IMR-90 (cell line): ENCODE measurements around the gene ZNF396. TPM values are rescaled to one million over a fixed set of nuclear protein-coding genes. Genes with fewer than 3 reads are reported as not detected.

Experiments used
- ATAC-seq: fragments of 200-7000 bp; cut with Tn5 transposase; 2 replicates; pipeline ENCODE4 v1.9.1; 2020; ENCODE audit warnings: low read depth, mild to moderate bottlenecking, moderate library complexity
- BruUV-seq: library from RNA; stranded (reverse); fragments of 400-500 nt; replicated peaks from 2 replicates; lab custom pipeline; 2021; lab: Mats Ljungman, UMichigan
- CTCF ChIA-PET: fragments of 300-600 bp; formaldehyde crosslinking; extraction: SDS; loops from one replicate; lab custom pipeline; 2021; ENCODE audit warnings: antibody characterized with exemption; lab: Yijun Ruan, JAX
- POLR2A ChIA-PET: fragments of 300-600 bp; sonication (Branson Sonifier 250); formaldehyde crosslinking; loops from one replicate; lab custom pipeline; 2022; ENCODE audit warnings: antibody characterized with exemption; ENCODE audit not compliant: unreplicated experiment; lab: Charles Lee
- DNase-seq: peaks from one replicate; pipeline ENCODE4 v3.0.0; 2013
- H2AFZ ChIP-seq: replicated peaks from 2 replicates; pipeline ENCODE3; 2013; ENCODE audit warnings: low read length, mild to moderate bottlenecking; ENCODE audit not compliant: poor library complexity
- H2AK5ac ChIP-seq: 2 replicates; pipeline ENCODE4 v1.6.1; 2013; ENCODE audit warnings: low read depth, low read length, inconsistent platforms
- H2AK9ac ChIP-seq: replicated peaks from 2 replicates; pipeline ENCODE3; 2013; ENCODE audit warnings: mild to moderate bottlenecking, low read depth, low read length, moderate library complexity; ENCODE audit not compliant: poor library complexity
- H2BK120ac ChIP-seq: 2 replicates; pipeline ENCODE4 v1.6.1; 2013; ENCODE audit warnings: low read depth, low read length, inconsistent platforms
- H2BK15ac ChIP-seq: 3 replicates; pipeline ENCODE4 v1.6.1; 2013; ENCODE audit warnings: low read depth, low read length, inconsistent platforms
- H2BK20ac ChIP-seq: 2 replicates; pipeline ENCODE4 v1.6.1; 2013; ENCODE audit warnings: low read depth, mild to moderate bottlenecking, inconsistent platforms, low read length, moderate library complexity
- H2BK5ac ChIP-seq: 2 replicates; pipeline ENCODE4 v1.6.1; 2013; ENCODE audit warnings: mild to moderate bottlenecking, low read depth, low read length, inconsistent platforms; ENCODE audit not compliant: poor library complexity, severe bottlenecking
- H3K14ac ChIP-seq: replicated peaks from 2 replicates; pipeline ENCODE4 v1.6.1; 2013; ENCODE audit warnings: low read depth, low read length, inconsistent platforms
- H3K18ac ChIP-seq: 2 replicates; pipeline ENCODE4 v1.6.1; 2013; ENCODE audit warnings: low read depth, low read length, control low read depth
- H3K23ac ChIP-seq: 2 replicates; pipeline ENCODE4 v1.6.1; 2013; ENCODE audit warnings: low read depth, low read length, inconsistent platforms
- H3K27ac ChIP-seq: 2 replicates; pipeline ENCODE4 v1.5.1; 2013; ENCODE audit warnings: mild to moderate bottlenecking, control low read depth, low read length; ENCODE audit not compliant: insufficient read depth
- H3K27me3 ChIP-seq: 2 replicates; pipeline ENCODE4 v1.6.1; 2013; ENCODE audit warnings: low read length; ENCODE audit not compliant: control insufficient read depth, insufficient read depth
- H3K36me3 ChIP-seq: 2 replicates; pipeline ENCODE4 v1.6.1; 2013; ENCODE audit warnings: low read length, mixed read lengths; ENCODE audit not compliant: control insufficient read depth, insufficient read depth
- H3K4ac ChIP-seq: 2 replicates; pipeline ENCODE4 v1.6.1; 2013; ENCODE audit warnings: low read depth, low read length, inconsistent platforms
- H3K4me1 ChIP-seq: 2 replicates; pipeline ENCODE4 v1.6.1; 2013; ENCODE audit warnings: low read length, mixed read lengths; ENCODE audit not compliant: control insufficient read depth, insufficient read depth
- H3K4me2 ChIP-seq: 2 replicates; pipeline ENCODE4 v1.6.1; 2013; ENCODE audit warnings: low read depth, mild to moderate bottlenecking, control low read depth, low read length, moderate library complexity
- H3K4me3 ChIP-seq: 2 replicates; pipeline ENCODE4 v1.5.1; 2013; ENCODE audit warnings: low read depth, mild to moderate bottlenecking, control low read depth, low read length, moderate library complexity; ENCODE audit not compliant: insufficient read depth
- H3K56ac ChIP-seq: 2 replicates; pipeline ENCODE4 v1.6.1; 2013; ENCODE audit warnings: low read length, inconsistent platforms; ENCODE audit not compliant: insufficient read depth; ENCODE audit errors: extremely low read depth
- H3K79me1 ChIP-seq, 2 experiments: 2 replicates each; pipeline ENCODE4 v1.6.1; 2013; ENCODE audit warnings: low read length in 2 of 2, inconsistent platforms in 1 of 2, low read depth in 1 of 2
- H3K9ac ChIP-seq: 2 replicates; pipeline ENCODE4 v1.6.1; 2013; ENCODE audit warnings: low read depth, low read length, control low read depth
- H3K9me1 ChIP-seq: 2 replicates; pipeline ENCODE4 v1.6.1; 2013; ENCODE audit warnings: low read length, inconsistent platforms; ENCODE audit not compliant: insufficient read depth
- H3K9me3 ChIP-seq: 2 replicates; pipeline ENCODE4 v1.6.1; 2013; ENCODE audit warnings: low read length; ENCODE audit not compliant: control insufficient read depth, insufficient read depth
- H4K20me1 ChIP-seq: 2 replicates; pipeline ENCODE4 v1.6.1; 2013; ENCODE audit warnings: low read length, inconsistent platforms; ENCODE audit not compliant: insufficient read depth
- H4K5ac ChIP-seq: 2 replicates; pipeline ENCODE4 v1.6.1; 2013; ENCODE audit warnings: mild to moderate bottlenecking, low read depth, low read length, control low read depth
- H4K8ac ChIP-seq, 2 experiments: 2 replicates each; pipeline ENCODE4 v1.6.1; 2013; ENCODE audit warnings: low read depth in 2 of 2, low read length in 2 of 2, control low read depth in 1 of 2, inconsistent platforms in 1 of 2
- H4K91ac ChIP-seq: 2 replicates; pipeline ENCODE4 v1.6.1; 2013; ENCODE audit warnings: low read depth, low read length, inconsistent platforms; ENCODE audit not compliant: insufficient read depth
- CHD1 ChIP-seq: IDR thresholded peaks from 2 replicates; pipeline ENCODE4 v1.6.1; 2012; ENCODE audit warnings: low read depth, low read length, improper control_type of control experiment
- FOS ChIP-seq: fragments of 150-350 bp; IDR thresholded peaks from 2 replicates; pipeline ENCODE4 v1.6.1; 2016; ENCODE audit warnings: low read depth, low read length
- MAFK ChIP-seq: IDR thresholded peaks from 2 replicates; pipeline ENCODE4 v1.6.1; 2012; ENCODE audit warnings: low read depth, low read length, improper control_type of control experiment
- WGBS, 2 experiments: methylation state at CpG; one replicate each; pipeline versions ENCODE4 v1.1.5 to v1.1.7; 2013; ENCODE audit warnings: missing lambda C conversion rate in 2 of 2; ENCODE audit not compliant: insufficient read length in 1 of 2; ENCODE audit errors: extremely low coverage in 2 of 2; 5-methylcytosine and 5-hydroxymethylcytosine counted together
- dilution Hi-C: fragments of 300-500 bp; cut with HindIII; formaldehyde crosslinking; loops from one replicate; pipeline ENCODE4 v1.14.3; 2018; ENCODE audit warnings: low sequenced_read_pairs; ENCODE audit not compliant: unreplicated experiment
- in situ Hi-C: fragments of 300-500 bp; cut with MboI; formaldehyde crosslinking; loops from 3 replicates; pipeline ENCODE4 v1.14.3; 2019; ENCODE audit warnings: low sequenced_read_pairs, inconsistent platforms, mixed read lengths
- intact Hi-C: fragments of 100-400 bp; cut with micrococcal nuclease; formaldehyde crosslinking; loops from 2 replicates; pipeline ENCODE4 v1.10.0; 2022
- polyA plus RNA-seq, 3 experiments: library from polyadenylated mRNA; depleted of rRNA; stranded (reverse); fragments of >200 nt; gene quantifications; 2 replicates each; pipeline ENCODE4 v1.2.3, GENCODE V29; 2012; ENCODE audit warnings: low replicate concordance in 1 of 3
- total RNA-seq: library from RNA; depleted of rRNA; stranded (reverse); fragments of >200 nt; gene quantifications from 2 replicates; pipeline ENCODE4 v1.2.3, GENCODE V29; 2012
- TF ChIP-seq, protein P1 (sequence below): conservative IDR thresholded peaks from 2 replicates; pipeline ENCODE4 v1.5.1; 2012; ENCODE audit warnings: mild to moderate bottlenecking, low read depth, low read length, improper control_type of control experiment
- TF ChIP-seq, protein P2 (sequence below): fragments of 150-350 bp; IDR thresholded peaks from 2 replicates; pipeline ENCODE4 v1.6.1; 2016; ENCODE audit warnings: low read depth, mild to moderate bottlenecking, low read length, moderate library complexity, borderline replicate concordance

Gene ZNF396
- total and polyA plus RNA-seq, 2 of the 4 experiments (the other 2 are of a cell fraction), result 0.26 to 0.54 TPM

DNA sequence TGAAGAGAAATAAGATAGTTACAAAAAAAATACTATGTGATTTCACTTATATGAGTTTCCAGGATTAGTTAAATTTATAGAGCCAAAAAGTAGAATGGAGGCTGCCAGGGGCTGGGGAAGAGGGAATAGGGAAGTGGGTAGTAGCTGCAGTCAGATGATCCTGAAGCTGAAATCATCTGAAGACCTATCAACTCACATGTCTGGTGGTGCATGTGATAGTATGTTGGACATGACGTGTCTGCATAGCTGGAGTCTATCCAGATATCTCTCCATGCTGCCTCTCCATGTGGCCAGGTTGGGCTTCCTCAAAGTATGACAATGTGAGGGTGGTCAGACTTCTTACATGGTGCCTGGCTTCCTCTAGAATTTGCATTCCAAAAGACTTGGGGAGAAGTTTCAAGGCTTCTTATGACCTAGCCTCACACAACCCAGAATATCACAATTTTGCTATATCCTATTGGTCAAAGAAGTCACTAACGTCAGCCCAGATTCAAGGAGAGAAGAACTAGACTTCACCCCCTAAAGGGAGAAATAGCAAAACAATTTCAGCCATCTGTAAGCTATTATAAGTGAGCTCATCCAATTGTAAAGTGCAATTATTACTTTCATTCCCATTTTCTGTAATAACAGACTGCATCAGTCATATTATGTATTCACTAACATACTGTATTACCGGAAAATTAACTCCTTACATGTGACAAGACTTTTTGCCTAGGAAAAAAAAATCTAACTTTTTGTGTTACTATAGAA is 14.0 kb upstream of the ZNF396 start:
- Histone ChIP-seq H2AFZ (no peak overlapping the region), H3K79me1 (no peaks in the 10 kb centered on the region), H2BK5ac (no peak overlapping the region), H3K4ac (no peak overlapping the region), H2AK9ac (no peak overlapping the region), H3K36me3 (no peaks in the 10 kb centered on the region), H4K8ac (no peak overlapping the region), H3K18ac (no peak overlapping the region), H3K4me2 (no peak overlapping the region), H3K23ac (no peak overlapping the region), H2BK15ac (no peak overlapping the region), H2BK20ac (no peak overlapping the region), H4K91ac (no peak overlapping the region), H4K20me1 (no peaks in the 10 kb centered on the region), H3K9me1 (no peaks in the 10 kb centered on the region; the same call in 1 of the 2 replicates), H3K27ac (no peak overlapping the region), H3K9ac (no peak overlapping the region), H3K4me3 (no peak overlapping the region), H2BK120ac (no peak overlapping the region), H3K56ac (no peak overlapping the region), H4K5ac (no peak overlapping the region), H3K4me1 (no peaks in the 10 kb centered on the region; the same call in 1 of the 2 replicates), H3K9me3 (peaks cover 2% of the 10 kb centered on the region; the same call in 1 of the 2 replicates), H3K14ac (no peak overlapping the region), H2AK5ac (no peak overlapping the region), H3K27me3 (no peaks in the 10 kb centered on the region)
- BruUV-seq, result no TSS peak
- DNase-seq, result no peak
- ChIA-PET CTCF (no interaction called here), POLR2A (no interaction called here)
- intact Hi-C loops (no loop called here), dilution Hi-C loops (no loop called here), in situ Hi-C loops (loop anchor here (25.0 kb wide), 1 partner anchor 571 kb away; the partner anchor contains the start of gene RMP24)
- no peak for ATAC-seq
- TF ChIP-seq, protein P1, sequence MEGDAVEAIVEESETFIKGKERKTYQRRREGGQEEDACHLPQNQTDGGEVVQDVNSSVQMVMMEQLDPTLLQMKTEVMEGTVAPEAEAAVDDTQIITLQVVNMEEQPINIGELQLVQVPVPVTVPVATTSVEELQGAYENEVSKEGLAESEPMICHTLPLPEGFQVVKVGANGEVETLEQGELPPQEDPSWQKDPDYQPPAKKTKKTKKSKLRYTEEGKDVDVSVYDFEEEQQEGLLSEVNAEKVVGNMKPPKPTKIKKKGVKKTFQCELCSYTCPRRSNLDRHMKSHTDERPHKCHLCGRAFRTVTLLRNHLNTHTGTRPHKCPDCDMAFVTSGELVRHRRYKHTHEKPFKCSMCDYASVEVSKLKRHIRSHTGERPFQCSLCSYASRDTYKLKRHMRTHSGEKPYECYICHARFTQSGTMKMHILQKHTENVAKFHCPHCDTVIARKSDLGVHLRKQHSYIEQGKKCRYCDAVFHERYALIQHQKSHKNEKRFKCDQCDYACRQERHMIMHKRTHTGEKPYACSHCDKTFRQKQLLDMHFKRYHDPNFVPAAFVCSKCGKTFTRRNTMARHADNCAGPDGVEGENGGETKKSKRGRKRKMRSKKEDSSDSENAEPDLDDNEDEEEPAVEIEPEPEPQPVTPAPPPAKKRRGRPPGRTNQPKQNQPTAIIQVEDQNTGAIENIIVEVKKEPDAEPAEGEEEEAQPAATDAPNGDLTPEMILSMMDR, result no peak
- no peak for TF ChIP-seq MAFK
- TF ChIP-seq, protein P2, sequence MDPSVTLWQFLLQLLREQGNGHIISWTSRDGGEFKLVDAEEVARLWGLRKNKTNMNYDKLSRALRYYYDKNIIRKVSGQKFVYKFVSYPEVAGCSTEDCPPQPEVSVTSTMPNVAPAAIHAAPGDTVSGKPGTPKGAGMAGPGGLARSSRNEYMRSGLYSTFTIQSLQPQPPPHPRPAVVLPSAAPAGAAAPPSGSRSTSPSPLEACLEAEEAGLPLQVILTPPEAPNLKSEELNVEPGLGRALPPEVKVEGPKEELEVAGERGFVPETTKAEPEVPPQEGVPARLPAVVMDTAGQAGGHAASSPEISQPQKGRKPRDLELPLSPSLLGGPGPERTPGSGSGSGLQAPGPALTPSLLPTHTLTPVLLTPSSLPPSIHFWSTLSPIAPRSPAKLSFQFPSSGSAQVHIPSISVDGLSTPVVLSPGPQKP, result no peak
- no peak for TF ChIP-seq FOS
- no peak for TF ChIP-seq CHD1
- WGBS, 2 experiments, result no CpG with 5 or more reads among the region's 3 CpGs
